ENCODE results near the gene ISM2. TPM values are rescaled to one million over a fixed set of nuclear protein-coding genes. Genes with fewer than 3 reads are reported as not detected.

ISM2 gene
- total RNA-seq, 1 donor from 2014 or later, result 0.07 TPM

- H3K27ac Mint-ChIP-seq, result no peak overlapping the region
- H3K9me3 Mint-ChIP-seq, result no peaks in the 10 kb centered on the region
- peaks cover 8% of the 10 kb centered on the region for H3K36me3 Mint-ChIP-seq (ENCODE audit: low read depth)
- peaks cover 7% of the 10 kb centered on the region for H3K4me1 Mint-ChIP-seq
- no peak for DNase-seq
- no peak overlapping the region for H3K4me3 Mint-ChIP-seq
- intact Hi-C loops (cut with micrococcal nuclease), result no loop called here
- no peaks in the 10 kb centered on the region for H3K27me3 Mint-ChIP-seq
Observed at GRCh38 chr14:77526266-77526665, 27.6 kb upstream of the ISM2 start.

- Mint-ChIP-seq H3K27me3 (no peaks in the 10 kb centered on the region), H3K4me3 (no peak overlapping the region), H3K27ac (no peak overlapping the region), H3K4me1 (peaks cover 3% of the 10 kb centered on the region), H3K9me3 (no peaks in the 10 kb centered on the region), H3K36me3 (ENCODE audit: low read depth) (peaks cover 20% of the 10 kb centered on the region)
- intact Hi-C loops (cut with micrococcal nuclease), result no loop called here
- DNase-seq, result no peak
Observed at GRCh38 chr14:77524536-77524935, 25.9 kb upstream of the ISM2 start.

- no peak overlapping the region for H3K4me3 Mint-ChIP-seq
- H3K36me3 Mint-ChIP-seq (ENCODE audit: low read depth), result peaks cover 31% of the 10 kb centered on the region
- no peaks in the 10 kb centered on the region for H3K27me3 Mint-ChIP-seq
- no peak overlapping the region for H3K27ac Mint-ChIP-seq
- peaks cover 3% of the 10 kb centered on the region for H3K4me1 Mint-ChIP-seq
- no peak for DNase-seq
- no peaks in the 10 kb centered on the region for H3K9me3 Mint-ChIP-seq
- intact Hi-C loops (cut with micrococcal nuclease), result no loop called here
Observed at GRCh38 chr14:77523109-77523508, 24.5 kb upstream of the ISM2 start.

GRCh38 chr14:77520555-77520954 lies 21.9 kb upstream of the ISM2 start:
- peaks cover 41% of the 10 kb centered on the region for H3K36me3 Mint-ChIP-seq (ENCODE audit: low read depth)
- H3K27ac Mint-ChIP-seq, result no peak overlapping the region
- intact Hi-C loops (cut with micrococcal nuclease), result no loop called here
- no peaks in the 10 kb centered on the region for H3K27me3 Mint-ChIP-seq
- H3K4me3 Mint-ChIP-seq, result no peak overlapping the region
- H3K4me1 Mint-ChIP-seq, result no peaks in the 10 kb centered on the region
- DNase-seq, result no peak
- no peaks in the 10 kb centered on the region for H3K9me3 Mint-ChIP-seq

- peaks cover 44% of the 10 kb centered on the region for H3K36me3 Mint-ChIP-seq (ENCODE audit: low read depth)
- DNase-seq, result no peak
Observed at GRCh38 chr14:77516126-77516525, 17.5 kb upstream of the ISM2 start.

GRCh38 chr14:77511486-77512162 lies 13.0 kb upstream of the ISM2 start:
- intact Hi-C loops (cut with micrococcal nuclease), result no loop called here
- Mint-ChIP-seq H3K9me3 (no peaks in the 10 kb centered on the region), H3K27me3 (no peaks in the 10 kb centered on the region), H3K36me3 (ENCODE audit: low read depth) (peaks cover 38% of the 10 kb centered on the region), H3K27ac (no peak overlapping the region), H3K4me1 (no peaks in the 10 kb centered on the region), H3K4me3 (no peak overlapping the region)
- DNase-seq, result no peak

More at GRCh38 chr14:77516126-77516525, 17.5 kb upstream of the ISM2 start:
- no peak overlapping the region for H3K4me3 Mint-ChIP-seq
- H3K4me1 Mint-ChIP-seq, result no peaks in the 10 kb centered on the region
- no peaks in the 10 kb centered on the region for H3K27me3 Mint-ChIP-seq
- H3K9me3 Mint-ChIP-seq, result no peaks in the 10 kb centered on the region
- intact Hi-C loops (cut with micrococcal nuclease), result no loop called here
- no peak overlapping the region for H3K27ac Mint-ChIP-seq

- H3K9me3 Mint-ChIP-seq, result no peaks in the 10 kb centered on the region
Observed at GRCh38 chr14:77509366-77509765, 10.8 kb upstream of the ISM2 start.

GRCh38 chr14:77508876-77509275 lies 10.3 kb upstream of the ISM2 start:
- Mint-ChIP-seq H3K36me3 (ENCODE audit: low read depth) (peaks cover 41% of the 10 kb centered on the region), H3K27me3 (no peaks in the 10 kb centered on the region), H3K27ac (no peak overlapping the region), H3K9me3 (no peaks in the 10 kb centered on the region), H3K4me3 (no peak overlapping the region), H3K4me1 (no peaks in the 10 kb centered on the region)
- intact Hi-C loops (cut with micrococcal nuclease), result no loop called here
- no peak for DNase-seq

More at GRCh38 chr14:77509366-77509765, 10.8 kb upstream of the ISM2 start:
- intact Hi-C loops (cut with micrococcal nuclease), result no loop called here
- Mint-ChIP-seq H3K4me1 (no peaks in the 10 kb centered on the region), H3K36me3 (ENCODE audit: low read depth) (peaks cover 41% of the 10 kb centered on the region), H3K27me3 (no peaks in the 10 kb centered on the region), H3K27ac (no peak overlapping the region), H3K4me3 (no peak overlapping the region)
- DNase-seq, result no peak

- intact Hi-C loops (cut with micrococcal nuclease), result no loop called here
- H3K4me3 Mint-ChIP-seq, result no peak overlapping the region
Observed at GRCh38 chr14:77508249-77508648, 9.6 kb upstream of the ISM2 start.

GRCh38 chr14:77507762-77508161 lies 9.1 kb upstream of the ISM2 start:
- H3K9me3 Mint-ChIP-seq, result peaks cover 5% of the 10 kb centered on the region
- no peaks in the 10 kb centered on the region for H3K27me3 Mint-ChIP-seq
- DNase-seq, result no peak
- H3K27ac Mint-ChIP-seq, result no peak overlapping the region
- H3K4me3 Mint-ChIP-seq, result no peak overlapping the region
- H3K4me1 Mint-ChIP-seq, result no peaks in the 10 kb centered on the region
- H3K36me3 Mint-ChIP-seq (ENCODE audit: low read depth), result peaks cover 41% of the 10 kb centered on the region
- intact Hi-C loops (cut with micrococcal nuclease), result no loop called here

More at GRCh38 chr14:77508249-77508648, 9.6 kb upstream of the ISM2 start:
- Mint-ChIP-seq H3K27me3 (no peaks in the 10 kb centered on the region), H3K9me3 (peaks cover 2% of the 10 kb centered on the region), H3K36me3 (ENCODE audit: low read depth) (peaks cover 41% of the 10 kb centered on the region), H3K4me1 (no peaks in the 10 kb centered on the region), H3K27ac (no peak overlapping the region)
- DNase-seq, result no peak

- peaks cover 27% of the 10 kb centered on the region for H3K36me3 Mint-ChIP-seq (ENCODE audit: low read depth)
- no peak overlapping the region for H3K4me3 Mint-ChIP-seq
- H3K27me3 Mint-ChIP-seq, result peaks cover 8% of the 10 kb centered on the region
- no peak for DNase-seq
- H3K9me3 Mint-ChIP-seq, result peaks cover 5% of the 10 kb centered on the region
- no peak overlapping the region for H3K27ac Mint-ChIP-seq
- intact Hi-C loops (cut with micrococcal nuclease), result no loop called here
- no peaks in the 10 kb centered on the region for H3K4me1 Mint-ChIP-seq
Observed at GRCh38 chr14:77505031-77505430, 6.4 kb upstream of the ISM2 start.

- no peak for DNase-seq
- Mint-ChIP-seq H3K27me3 (peaks cover 16% of the 10 kb centered on the region), H3K4me1 (peaks cover under 1% of the 10 kb centered on the region)
Observed at GRCh38 chr14:77503138-77503537, 4.5 kb upstream of the ISM2 start.

GRCh38 chr14:77502109-77502782 lies 3.6 kb upstream of the ISM2 start:
- no peak for DNase-seq
- no peak overlapping the region for H3K4me3 Mint-ChIP-seq
- peaks cover 5% of the 10 kb centered on the region for H3K9me3 Mint-ChIP-seq
- H3K27ac Mint-ChIP-seq, result no peak overlapping the region
- H3K27me3 Mint-ChIP-seq, result peaks cover 24% of the 10 kb centered on the region
- H3K4me1 Mint-ChIP-seq, result peaks cover 2% of the 10 kb centered on the region
- intact Hi-C loops (cut with micrococcal nuclease), result no loop called here
- H3K36me3 Mint-ChIP-seq (ENCODE audit: low read depth), result peaks cover 14% of the 10 kb centered on the region

More at GRCh38 chr14:77503138-77503537, 4.5 kb upstream of the ISM2 start:
- Mint-ChIP-seq H3K9me3 (peaks cover 5% of the 10 kb centered on the region), H3K4me3 (no peak overlapping the region), H3K36me3 (ENCODE audit: low read depth) (peaks cover 20% of the 10 kb centered on the region), H3K27ac (no peak overlapping the region)
- intact Hi-C loops (cut with micrococcal nuclease), result no loop called here

- H3K27ac Mint-ChIP-seq, result no peak overlapping the region
- peaks cover 2% of the 10 kb centered on the region for H3K4me1 Mint-ChIP-seq
- peaks cover 5% of the 10 kb centered on the region for H3K9me3 Mint-ChIP-seq
- H3K27me3 Mint-ChIP-seq, result peaks cover 37% of the 10 kb centered on the region
- no peaks in the 10 kb centered on the region for H3K36me3 Mint-ChIP-seq (ENCODE audit: low read depth)
- intact Hi-C loops (cut with micrococcal nuclease), result no loop called here
- peak overlapping the region; percentile 64 for H3K4me3 Mint-ChIP-seq
- no peak for DNase-seq
Observed at GRCh38 chr14:77498984-77499527, 440 bp upstream of the ISM2 start.
